GM21825 (cell line): ENCODE measurements around the gene UPK1B.
"Not testable (repeated sequence)": the region's sequence is repeated elsewhere in the genome, so short reads cannot be mapped to it uniquely, and the experiment has no call there.

Experiments
- ATAC-seq: cut with Tn5 transposase; IDR thresholded peaks from one replicate; pipeline ENCODE4 v1.9.1; 2021; ENCODE audit warnings: mild to moderate bottlenecking, moderate library complexity; ENCODE audit not compliant: unreplicated experiment

The UPK1B gene

GRCh38 chr3:119173325-119173724 lies at the start of gene UPK1B:
UPK1B (plus strand) TSS chr3:119173598; CDS start chr3:119186742, 13,144 bp downstream.
- no peak for ATAC-seq

GRCh38 chr3:119125342-119125741 lies 48.1 kb upstream of the UPK1B start:
- no peak for ATAC-seq

- ATAC-seq, result no peak
Measured at GRCh38 chr3:119125742-119126504, 47.5 kb upstream of the UPK1B start.

GRCh38 chr3:119130291-119130690 lies 43.1 kb upstream of the UPK1B start:
- ATAC-seq, result not testable (repeated sequence)

- ATAC-seq, result not testable (repeated sequence)
Measured at GRCh38 chr3:119132291-119132690, 41.1 kb upstream of the UPK1B start.

- not testable (repeated sequence) for ATAC-seq
Measured at GRCh38 chr3:119139360-119139759, 34.0 kb upstream of the UPK1B start.

GRCh38 chr3:119140466-119140865 lies 32.9 kb upstream of the UPK1B start:
- ATAC-seq, result no peak

GRCh38 chr3:119145128-119145499 lies 28.3 kb upstream of the UPK1B start:
- no peak for ATAC-seq

GRCh38 chr3:119145500-119146167 lies 27.8 kb upstream of the UPK1B start, which contains the start of gene TEX55:
TEX55 (plus strand) TSS chr3:119146165; CDS start chr3:119146190, 25 bp downstream.
- no peak for ATAC-seq

GRCh38 chr3:119146578-119147375 lies 26.6 kb upstream of the UPK1B start:
- no peak for ATAC-seq

GRCh38 chr3:119147494-119147893 lies 25.9 kb upstream of the UPK1B start:
- no peak for ATAC-seq

GRCh38 chr3:119148493-119149180 lies 24.8 kb upstream of the UPK1B start:
- no peak for ATAC-seq

GRCh38 chr3:119149484-119149883 lies 23.9 kb upstream of the UPK1B start:
- ATAC-seq, result no peak

- ATAC-seq, result no peak
Measured at GRCh38 chr3:119156868-119157267, 16.5 kb upstream of the UPK1B start.

GRCh38 chr3:119157971-119158370 lies 15.4 kb upstream of the UPK1B start:
- no peak for ATAC-seq

GRCh38 chr3:119160361-119160760 lies 13.0 kb upstream of the UPK1B start:
- no peak for ATAC-seq

- no peak for ATAC-seq
Measured at GRCh38 chr3:119160815-119161214, 12.6 kb upstream of the UPK1B start.

- ATAC-seq, result no peak
Measured at GRCh38 chr3:119161240-119161639, 12.2 kb upstream of the UPK1B start.

- ATAC-seq, result not testable (repeated sequence)
Measured at GRCh38 chr3:119164745-119165144, 8.7 kb upstream of the UPK1B start.

GRCh38 chr3:119170821-119171220 lies 2.6 kb upstream of the UPK1B start:
- no peak for ATAC-seq
